UCSD-AML1 (cell line): ENCODE data around the gene ZP3.
"Not testable (repeated sequence)": the region's sequence is repeated elsewhere in the genome, so short reads cannot be mapped to it uniquely, and the experiment has no call there.

Experiments used
- DNase-seq: peaks from one replicate; lab custom pipeline; 2025; ENCODE audit not compliant: unreplicated experiment; lab: John Stamatoyannopoulos, UW

Gene ZP3

DNA sequence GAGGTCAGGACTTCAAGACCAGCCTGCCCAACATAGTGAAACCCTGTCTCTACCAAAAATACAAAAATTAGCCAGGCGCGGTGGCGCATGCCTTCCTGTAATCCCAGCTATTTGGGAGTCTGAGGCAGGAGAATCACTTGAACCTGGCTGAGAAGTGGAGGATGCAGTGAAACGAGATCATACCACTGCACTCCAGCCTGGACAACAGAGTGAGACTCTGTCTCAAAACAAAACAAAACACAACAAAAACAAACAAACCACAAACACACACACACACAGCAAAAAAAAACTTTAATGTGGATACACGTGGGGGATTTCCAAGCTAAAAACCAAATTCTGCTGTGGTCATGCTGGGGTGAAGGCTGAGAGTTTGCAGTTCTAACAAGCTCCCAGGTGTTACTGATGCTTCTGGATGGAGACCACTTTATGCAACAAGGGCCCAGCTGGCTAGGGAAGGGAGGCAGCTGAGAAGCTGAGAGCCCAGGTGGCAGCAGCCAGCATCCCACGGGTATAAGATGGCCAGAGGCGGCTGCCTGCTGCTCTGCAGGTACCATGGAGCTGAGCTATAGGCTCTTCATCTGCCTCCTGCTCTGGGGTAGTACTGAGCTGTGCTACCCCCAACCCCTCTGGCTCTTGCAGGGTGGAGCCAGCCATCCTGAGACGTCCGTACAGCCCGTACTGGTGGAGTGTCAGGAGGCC lies at the start of gene ZP3:
Gene ZP3, plus strand, starts transcription at position 538 of the 699 bp plus-strand sequence. Its CDS starts 15 bp downstream, at position 553.
- DNase-seq = no peak

DNA sequence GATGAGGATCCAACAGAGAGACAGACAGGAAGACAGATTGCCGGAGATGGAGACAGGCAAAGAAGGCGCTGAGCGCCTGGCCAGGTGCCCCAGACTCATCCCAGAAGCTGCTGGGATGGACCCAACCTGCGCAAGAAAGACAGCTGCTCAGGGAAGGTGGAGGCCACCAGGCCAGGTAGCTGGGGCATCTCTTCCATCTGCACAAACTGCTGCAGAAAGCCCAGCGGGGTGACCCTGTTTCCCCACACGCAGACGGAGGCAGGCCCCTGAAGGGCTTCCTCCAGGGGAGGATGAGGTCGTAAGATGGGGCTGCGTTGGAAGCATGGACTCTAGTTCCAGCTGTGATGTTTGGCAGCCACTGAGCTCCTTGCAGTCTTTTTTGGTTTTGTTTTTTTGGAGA lies 49.5 kb upstream of the ZP3 start:
- no peak for DNase-seq

DNA sequence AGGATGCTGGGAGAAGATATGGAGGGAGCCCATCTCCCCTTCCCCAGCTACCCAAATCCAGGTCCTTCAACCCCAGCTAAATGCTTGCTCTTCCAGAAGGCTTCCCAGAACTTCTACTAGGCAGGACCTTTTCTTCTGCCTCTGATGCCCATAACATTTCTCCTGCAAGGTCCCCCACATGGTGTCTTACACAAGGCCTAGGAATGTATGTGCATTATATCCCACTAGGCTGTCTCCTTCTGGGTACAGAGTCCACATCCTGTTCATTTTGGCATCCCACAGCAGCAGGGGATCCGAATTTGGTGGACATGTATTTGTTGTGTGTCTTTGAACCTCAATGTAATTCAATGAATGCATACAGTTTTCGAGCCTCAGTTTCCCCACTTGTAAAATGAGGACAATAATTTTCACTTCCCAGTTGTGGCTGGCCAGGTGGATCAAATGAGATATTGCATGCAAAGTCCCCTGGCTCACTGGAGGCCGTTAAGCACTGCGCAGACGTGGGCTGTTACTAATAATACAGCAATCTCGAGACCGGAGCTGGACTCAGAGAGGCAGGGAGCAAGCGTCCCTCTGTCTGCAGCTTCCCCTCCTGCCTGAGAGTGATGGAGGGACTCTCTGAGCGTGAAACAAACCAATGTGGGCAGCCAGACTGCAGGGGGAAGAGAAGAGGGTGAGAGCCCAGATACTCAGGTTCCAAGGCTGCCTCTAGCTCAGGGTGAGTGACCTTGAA lies 47.4 kb upstream of the ZP3 start:
- no peak for DNase-seq

DNA sequence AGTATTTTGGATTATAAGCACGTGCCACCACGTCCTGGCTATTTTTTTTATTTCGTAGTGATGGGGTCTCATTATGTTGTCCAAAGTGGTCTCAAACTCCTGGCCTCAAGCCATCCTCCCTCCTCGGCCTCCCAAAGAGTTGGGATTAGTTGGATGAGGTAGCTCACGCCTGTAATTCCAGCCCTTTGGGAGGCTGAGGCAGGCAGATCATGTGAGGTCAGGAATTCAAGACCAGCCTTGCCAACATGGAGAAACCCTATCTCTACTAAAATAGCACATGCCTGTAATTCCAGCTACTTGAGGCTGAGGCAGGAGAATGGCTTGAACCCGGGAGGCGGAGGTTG lies 44.2 kb upstream of the ZP3 start:
- DNase-seq = no peak

DNA sequence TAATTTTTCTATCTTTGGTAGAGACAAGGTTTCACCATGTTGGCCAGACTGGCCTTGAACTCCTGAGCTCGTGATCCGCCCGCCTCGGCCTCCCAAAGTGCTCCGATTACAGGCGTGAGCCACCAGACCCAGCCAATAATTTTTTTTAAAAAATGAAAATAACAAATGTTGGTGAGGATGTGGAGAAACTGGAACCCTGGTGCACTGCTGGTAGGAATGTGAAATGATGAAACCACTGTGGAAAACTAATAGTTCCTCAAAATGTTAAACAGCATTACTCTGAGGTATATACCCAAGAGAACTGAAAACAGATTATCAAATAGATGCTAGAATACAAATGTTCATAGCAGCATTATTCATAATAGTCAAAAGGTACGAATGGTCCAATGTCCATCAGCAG lies 42.9 kb upstream of the ZP3 start:
- no peak for DNase-seq

DNA sequence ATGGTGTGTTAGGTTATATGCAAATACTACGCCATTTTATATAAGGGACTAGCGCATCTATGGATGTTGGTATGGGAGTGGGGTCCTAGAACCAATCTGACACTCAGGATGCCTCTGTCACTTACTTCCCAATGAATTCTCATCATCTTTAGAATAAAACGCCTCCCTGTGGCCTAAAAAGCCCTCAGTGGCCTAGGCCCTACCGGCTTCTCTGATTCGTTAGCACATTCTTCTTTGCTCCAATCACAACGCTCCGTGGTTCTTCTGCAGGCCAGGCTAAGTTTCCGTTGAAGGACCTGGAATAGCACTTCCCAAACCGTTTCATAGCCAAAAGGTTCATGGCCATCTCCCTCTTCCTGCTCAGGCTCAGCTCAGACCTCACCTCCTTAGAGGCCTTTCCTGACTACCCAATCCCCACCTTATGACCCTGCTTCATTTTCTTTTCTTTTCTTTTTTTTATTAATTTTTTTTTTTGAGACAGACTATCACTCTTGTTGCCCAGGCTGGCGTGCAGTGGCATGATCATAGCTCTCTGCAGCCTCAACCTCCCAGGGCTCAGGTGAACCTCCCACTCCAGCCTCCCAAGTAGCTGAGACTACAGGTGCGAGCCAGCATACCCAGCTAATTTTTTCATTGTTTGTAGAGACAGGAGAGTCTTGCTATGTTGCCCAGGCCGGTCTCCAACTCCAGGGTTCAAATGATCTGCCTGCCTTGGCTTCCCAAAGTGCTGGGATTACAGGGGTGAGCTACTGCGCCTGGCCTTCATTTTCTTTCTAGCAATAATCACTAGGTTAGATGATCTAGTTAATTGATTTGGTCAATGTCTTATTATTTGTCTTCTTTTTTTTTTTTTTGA lies 41.4 kb upstream of the ZP3 start:
- DNase-seq = peak; percentile 18

DNA sequence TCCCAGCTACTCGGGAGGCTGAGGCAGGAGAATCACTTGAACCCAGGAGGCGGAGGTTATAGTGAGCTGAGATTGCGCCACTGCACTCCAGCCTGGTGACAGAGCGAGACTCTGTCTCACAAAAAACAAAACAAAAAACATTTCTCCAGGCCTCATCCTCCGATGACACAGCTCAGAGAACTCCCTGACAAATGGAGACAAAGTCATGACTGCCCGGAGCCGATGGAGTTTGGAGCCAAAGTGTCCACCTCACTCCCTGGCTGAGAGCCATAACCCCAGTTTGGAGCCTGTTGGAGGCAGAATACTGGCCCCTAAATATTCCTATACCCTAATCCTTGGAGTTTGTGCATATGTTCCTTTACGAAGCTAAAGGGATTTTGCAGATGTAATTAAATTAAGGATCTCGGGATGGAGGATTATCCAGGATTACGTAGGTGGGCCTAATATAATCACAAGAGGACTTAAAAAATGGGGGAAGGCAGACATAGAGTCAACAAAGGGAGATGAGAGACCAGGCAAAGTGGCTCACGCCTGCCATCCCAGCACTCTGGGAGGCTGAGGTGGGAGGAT lies 38.0 kb upstream of the ZP3 start:
- no peak for DNase-seq

DNA sequence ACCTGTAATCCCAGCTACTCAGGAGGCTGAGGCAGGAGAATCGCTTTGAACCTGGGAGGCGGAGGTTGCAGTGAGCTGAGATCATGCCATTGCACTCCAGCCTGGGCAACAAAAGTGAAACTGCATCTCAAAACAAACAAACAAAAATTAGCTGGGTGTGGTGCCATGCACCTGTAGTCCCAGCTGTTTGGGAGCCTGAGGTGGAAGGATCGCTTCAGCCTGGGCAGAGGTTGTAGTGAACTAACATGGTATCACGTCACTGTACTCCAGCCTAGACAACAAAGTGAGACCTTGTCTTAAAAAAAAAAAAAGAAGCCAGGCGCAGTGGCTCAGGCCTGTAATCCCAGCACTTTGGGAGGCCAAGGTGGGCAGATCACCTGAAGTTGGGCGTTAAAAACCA lies 37.0 kb upstream of the ZP3 start:
- DNase-seq = not testable (repeated sequence)

DNA sequence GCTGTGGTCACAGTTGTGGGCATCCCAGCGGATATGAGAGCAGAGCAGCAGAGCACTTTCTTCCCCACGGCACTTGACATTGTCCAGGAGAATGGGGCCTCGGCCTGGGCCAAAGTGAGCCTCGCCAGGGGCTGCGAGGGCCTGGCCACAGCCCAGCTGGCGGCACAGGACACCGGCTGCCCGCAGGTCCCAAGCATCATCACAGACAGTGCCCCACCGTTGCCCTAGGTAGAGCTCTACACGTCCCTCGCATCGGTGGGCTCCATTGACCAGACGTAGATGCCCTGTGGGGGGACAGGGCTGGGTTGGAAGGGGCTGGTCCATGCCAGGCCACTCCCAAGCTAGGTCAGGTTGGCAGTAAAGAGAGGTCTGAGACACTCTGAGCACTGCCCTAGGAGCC lies 34.7 kb upstream of the ZP3 start:
- DNase-seq = no peak

DNA sequence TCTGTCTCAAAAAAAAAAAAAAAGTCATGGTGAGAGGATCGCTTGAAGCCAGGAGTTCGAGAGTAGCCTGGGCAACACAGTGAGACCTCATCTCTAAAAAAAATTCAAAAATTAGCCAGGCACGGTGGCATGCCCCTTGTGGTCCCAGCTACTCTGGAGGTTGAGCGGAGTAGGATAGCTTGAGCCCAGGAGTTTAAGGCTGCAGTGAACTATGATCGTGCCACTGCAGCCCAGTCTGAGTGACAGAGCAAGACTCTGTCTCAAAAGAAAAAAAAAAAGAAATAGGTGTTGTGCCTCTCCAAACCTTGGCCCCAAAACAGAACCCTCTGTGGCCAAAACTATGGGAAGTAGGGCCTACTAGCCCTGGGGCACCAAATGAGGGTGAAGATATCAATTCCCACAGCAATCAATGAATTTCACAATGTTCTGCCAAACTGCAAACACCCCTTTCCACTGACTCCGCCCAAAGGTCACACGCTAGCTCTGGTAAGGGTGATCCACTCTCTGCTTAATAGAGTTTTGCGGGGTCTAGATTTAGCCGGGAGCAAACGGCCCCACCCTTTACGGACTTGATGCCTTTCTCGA lies 32.1 kb upstream of the ZP3 start:
- DNase-seq = no peak

DNA sequence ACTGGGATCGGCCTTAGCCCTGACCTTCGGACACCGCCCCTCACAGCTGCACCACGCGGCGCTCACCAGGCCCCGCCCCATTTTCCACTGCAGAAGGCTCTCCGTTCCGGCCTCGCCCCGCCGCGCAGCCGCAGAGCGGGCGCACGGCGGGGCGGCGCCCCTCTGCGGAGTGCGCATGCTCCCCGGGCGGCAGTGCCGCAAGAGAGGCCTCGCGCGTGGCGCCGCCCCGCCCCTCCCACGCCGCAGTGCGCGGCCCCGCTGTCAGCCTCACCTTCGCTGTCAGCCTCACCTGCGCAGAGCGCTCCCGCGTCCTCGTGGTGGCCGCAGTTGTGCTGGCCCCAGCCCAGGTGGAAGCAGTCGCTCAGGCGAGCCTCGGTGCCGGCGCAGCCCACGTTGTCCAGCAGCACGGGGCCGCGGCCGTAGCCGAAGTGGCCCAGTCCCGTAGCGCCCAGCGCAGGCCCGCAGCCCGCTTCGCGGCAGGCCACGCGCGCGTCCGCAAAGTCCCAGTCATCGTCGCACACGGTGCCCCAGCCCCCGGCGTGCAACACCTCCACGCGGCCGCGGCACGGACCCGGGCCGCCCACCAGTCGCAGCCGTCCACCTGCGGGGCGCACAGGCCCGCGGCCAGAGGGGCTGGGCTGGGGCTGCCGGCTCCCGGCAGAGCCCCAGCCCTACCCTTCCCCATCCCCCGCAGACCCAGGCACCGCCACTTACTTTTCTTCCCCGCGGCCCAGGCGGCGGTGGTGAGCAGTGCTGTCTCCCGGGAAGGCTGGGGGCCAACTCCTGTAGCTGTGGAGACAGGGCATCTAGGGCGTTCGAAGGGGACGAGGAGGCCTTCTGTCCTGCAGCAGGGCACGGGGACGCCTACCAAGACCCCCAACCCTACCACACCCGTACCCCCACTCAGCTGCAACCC lies 31.4 kb upstream of the ZP3 start:
- DNase-seq = peak; percentile 88

DNA sequence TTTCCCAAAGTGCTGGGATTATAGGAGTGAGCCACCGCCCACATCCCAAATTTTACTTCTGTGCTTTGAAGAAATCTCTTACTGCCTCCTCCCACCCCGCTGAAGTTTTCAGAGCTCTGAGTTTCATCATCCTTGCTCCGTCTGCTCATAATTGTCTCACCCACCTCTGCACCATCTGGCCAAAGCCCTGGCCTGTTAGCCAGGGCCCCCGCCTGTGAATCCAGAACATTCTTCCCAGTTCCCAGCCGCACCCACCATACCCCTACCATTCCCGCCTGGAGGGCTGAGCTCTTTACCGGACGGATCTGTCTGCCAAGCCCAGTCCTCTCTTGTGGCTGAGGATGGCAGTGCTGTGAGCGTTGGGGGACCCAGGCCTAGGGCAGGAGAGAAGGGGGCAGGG lies 29.8 kb upstream of the ZP3 start:
- no peak for DNase-seq

DNA sequence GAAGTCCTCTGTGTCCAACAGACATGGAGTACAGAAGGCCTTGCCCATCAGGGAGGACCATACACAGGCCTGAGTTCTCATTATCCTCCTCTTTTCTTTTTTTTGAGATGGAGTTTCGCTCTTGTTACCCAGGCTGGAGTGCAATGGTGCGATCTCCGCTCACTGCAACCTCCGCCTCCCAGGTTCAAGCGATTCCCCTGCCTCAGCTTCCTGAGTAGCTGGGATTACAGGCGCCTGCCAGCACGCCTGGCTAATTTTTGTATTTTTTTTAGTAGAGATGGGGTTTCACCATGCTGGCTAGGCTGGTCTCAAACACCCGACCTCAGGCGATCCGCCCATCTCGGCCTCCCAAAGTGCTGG lies 29.2 kb upstream of the ZP3 start:
- not testable (repeated sequence) for DNase-seq

DNA sequence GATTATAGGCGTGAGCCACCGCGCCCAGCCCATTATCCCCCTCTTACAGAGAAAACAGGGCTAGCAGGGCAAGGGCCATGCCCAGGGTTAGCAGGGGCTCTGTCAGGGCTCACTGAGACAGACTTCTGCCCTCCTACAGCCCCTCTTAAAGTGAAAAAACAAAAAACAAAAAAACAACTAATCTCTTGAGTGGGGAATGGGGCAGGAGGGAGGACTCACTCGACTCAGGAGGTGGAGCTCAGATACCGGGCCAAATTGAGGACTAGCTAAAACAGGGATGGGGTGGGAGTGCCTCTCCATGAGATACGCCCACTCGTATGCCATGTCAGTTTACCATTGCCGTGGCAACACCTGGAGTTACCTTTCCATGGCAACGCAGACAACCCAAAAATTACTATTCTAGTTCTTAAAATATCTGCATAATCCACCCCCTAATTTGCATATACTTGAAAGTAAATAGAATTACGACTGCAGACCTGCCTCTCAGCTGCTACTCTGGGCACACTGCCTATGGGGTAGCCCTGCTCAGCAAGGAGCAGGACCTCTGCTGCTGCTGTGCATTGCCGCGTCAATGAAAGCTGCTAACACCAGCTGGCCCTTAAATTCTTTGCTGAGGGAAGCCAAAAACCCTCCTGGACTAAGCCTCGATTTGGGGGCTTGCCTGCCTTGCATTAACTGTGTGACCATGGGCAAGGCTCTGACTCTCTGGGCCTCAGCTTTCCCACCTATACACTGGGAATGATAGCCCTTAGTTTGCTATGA lies 28.6 kb upstream of the ZP3 start:
- DNase-seq = no peak

DNA sequence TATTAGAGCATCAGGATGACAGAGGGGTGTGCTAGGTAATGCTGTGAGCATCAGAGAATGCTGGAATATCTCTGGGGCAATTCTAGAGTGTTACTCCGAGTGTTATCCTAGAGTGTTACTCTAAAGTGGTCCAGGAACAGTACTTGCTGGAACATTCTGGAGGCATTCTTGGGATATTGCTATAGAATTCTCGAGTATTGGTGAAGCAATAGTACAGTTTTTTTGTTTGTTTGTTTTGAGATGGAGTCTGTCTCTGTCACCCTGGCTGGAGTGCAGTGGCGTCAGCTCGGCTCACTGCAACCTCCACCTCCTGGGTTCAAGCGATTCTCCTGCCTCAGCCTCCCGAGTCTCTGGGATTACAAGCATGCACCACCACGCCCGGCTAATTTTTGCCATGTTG lies 27.9 kb upstream of the ZP3 start:
- no peak for DNase-seq

DNA sequence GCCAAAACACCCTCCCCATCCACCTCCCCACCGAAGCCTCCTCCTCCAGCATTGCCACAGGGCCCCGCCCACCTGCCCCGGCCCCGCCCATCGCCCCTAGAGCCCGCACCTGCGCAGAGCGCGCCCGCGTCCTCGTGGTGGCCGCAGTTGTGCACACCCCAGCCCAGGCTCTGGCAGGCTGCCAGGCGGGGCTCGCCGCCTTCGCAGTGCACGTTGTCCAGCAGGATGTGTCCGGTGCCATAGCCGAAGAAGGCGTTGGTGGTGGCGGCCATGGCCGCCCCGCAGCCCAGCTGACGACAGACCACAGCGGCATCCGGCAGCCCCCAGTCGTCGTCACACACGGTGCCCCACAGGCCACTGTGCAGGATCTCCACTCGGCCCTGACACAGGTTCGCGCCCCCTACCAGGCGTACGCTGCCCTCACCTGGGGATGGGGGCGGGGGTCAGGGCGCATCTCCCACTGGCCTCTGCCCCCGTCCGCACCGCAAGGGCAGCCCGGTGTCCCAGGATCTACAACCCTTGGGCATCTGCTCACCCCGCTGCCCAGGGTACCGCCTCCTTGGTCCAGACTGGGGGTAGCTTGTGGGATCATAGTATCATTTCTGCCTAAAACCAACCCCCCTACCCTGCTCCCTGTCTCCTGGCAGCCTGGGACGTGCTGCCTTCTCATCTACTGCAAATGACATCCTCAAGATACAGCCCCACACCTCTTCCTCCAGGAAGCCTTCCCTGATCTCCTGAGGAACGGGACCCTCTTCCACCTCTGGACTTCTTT lies 27.2 kb upstream of the ZP3 start:
- peak; percentile 40 for DNase-seq

DNA sequence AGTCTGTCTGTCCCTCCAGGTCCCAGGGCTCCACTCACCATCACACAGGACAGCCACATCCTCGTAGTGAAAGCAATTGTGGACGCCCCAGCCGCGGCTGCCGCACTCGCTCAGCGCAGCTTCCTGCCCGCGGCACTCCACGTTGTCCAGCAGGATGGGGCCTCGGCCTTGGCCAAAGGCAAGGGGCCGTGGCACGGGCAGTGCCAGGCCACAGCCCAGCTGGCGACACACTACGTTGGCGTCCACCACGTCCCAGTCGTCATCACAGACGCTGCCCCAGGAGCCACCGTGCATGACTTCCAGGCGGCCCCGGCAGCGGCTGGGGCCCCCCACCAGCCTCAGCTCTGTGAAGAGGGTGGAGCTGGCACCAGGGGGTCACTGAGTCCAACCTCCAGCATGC lies 24.5 kb upstream of the ZP3 start:
- no peak for DNase-seq

DNA sequence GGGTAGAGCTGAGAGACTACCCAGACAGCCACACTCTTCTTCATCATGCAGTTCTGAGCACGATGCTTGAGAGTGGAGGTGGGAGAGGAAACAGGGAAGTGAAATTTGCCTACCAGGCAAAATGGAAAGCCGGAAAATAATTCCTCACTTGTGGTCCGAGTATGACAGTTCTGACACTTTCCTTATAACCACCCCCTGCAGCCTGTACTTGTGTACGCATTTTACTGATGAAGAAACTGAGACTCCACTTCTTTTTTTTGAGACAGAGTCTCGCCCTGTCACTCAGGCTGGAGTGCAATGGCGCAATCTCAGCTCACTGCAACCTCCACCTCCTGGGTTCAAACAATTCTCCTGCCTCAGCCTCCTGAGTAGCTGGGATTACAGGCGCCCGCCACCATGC lies 21.7 kb upstream of the ZP3 start:
- DNase-seq = not testable (repeated sequence)
